CD4-positive, CD25-positive, alpha-beta regulatory T cell (primary cell): ENCODE data around the gene CYTH2. TPM values are rescaled to one million over a fixed set of nuclear protein-coding genes. Genes with fewer than 3 reads are reported as not detected.

Source experiments
- ATAC-seq, 2 donors: fragments of 150-1000 bp; cut with Tn5 transposase; one replicate each; pipeline ENCODE4 v1.10.0; 2021; ENCODE audit warnings: low read depth in 2 of 2, moderate number of reproducible peaks in 2 of 2, moderate library complexity in 1 of 2
- DNase-seq, 3 donors: peaks; one replicate each; pipeline versions ENCODE4 v3.0.0 to v3.0.0-alpha.2; 2012 to 2022; ENCODE audit warnings: mixed read lengths in 1 of 3
- H3K27ac ChIP-seq: one replicate; pipeline ENCODE4 v1.7.0; 2013; ENCODE audit warnings: mild to moderate bottlenecking, low read length; ENCODE audit not compliant: insufficient read depth, poor library complexity, severe bottlenecking
- H3K27me3 ChIP-seq: one replicate; pipeline ENCODE4 v1.7.0; 2013; ENCODE audit warnings: low read length; ENCODE audit not compliant: control insufficient read depth, insufficient read depth
- H3K36me3 ChIP-seq: one replicate; pipeline ENCODE4 v1.7.0; 2013; ENCODE audit warnings: mild to moderate bottlenecking, low read length, moderate library complexity; ENCODE audit not compliant: control insufficient read depth, insufficient read depth
- H3K4me1 ChIP-seq: 2 replicates; pipeline ENCODE4 v1.7.0; 2013; ENCODE audit warnings: mild to moderate bottlenecking, low read length; ENCODE audit not compliant: insufficient read depth, control insufficient read depth, poor library complexity, severe bottlenecking
- H3K4me3 ChIP-seq: one replicate; pipeline ENCODE4 v1.7.0; 2013; ENCODE audit warnings: low read depth, mild to moderate bottlenecking, low read length, moderate library complexity
- H3K9me3 ChIP-seq, 2 experiments: 1 replicate in 1 of 2; 2 replicates in 1 of 2; pipeline ENCODE4 v1.7.0; 2013; ENCODE audit warnings: low read length in 2 of 2, mild to moderate bottlenecking in 1 of 2, moderate library complexity in 1 of 2; ENCODE audit not compliant: control insufficient read depth in 2 of 2
- H3K27ac Mint-ChIP-seq, 3 donors: one replicate each; pipeline ENCODE4 v1.8.0; 2020 to 2022; ENCODE audit warnings: mild to moderate bottlenecking in 3 of 3, mixed read lengths in 3 of 3, moderate library complexity in 2 of 3
- H3K27me3 Mint-ChIP-seq: one replicate; pipeline ENCODE4 v1.8.0; 2022; ENCODE audit warnings: mild to moderate bottlenecking, mixed read lengths
- H3K36me3 Mint-ChIP-seq: one replicate; pipeline ENCODE4 v1.8.0; 2020; ENCODE audit warnings: mixed read lengths
- H3K4me1 Mint-ChIP-seq, 4 donors: one replicate each; pipeline ENCODE4 v1.8.0; 2020 to 2022; ENCODE audit warnings: mixed read lengths in 4 of 4, mild to moderate bottlenecking in 1 of 4
- H3K4me3 Mint-ChIP-seq, 4 donors: one replicate each; pipeline ENCODE4 v1.8.0; 2020 to 2022; ENCODE audit warnings: mild to moderate bottlenecking in 4 of 4, mixed read lengths in 4 of 4, moderate library complexity in 3 of 4
- H3K9me3 Mint-ChIP-seq, 7 donors: one replicate each; pipeline ENCODE4 v1.8.0; 2020 to 2022; ENCODE audit warnings: mixed read lengths in 7 of 7, mild to moderate bottlenecking in 3 of 7, moderate library complexity in 2 of 7
- polyA plus RNA-seq, 4 donors: library from polyadenylated mRNA; unstranded; fragments of 300-500 nt; fragmentation: Illumina TruSeq; gene quantifications; one replicate each; pipeline ENCODE4 v1.2.3, GENCODE V29; 2021
- total RNA-seq: library from RNA; stranded (reverse); gene quantifications from one replicate; pipeline ENCODE4 v1.2.3, GENCODE V29; 2022

Gene CYTH2, protein sequence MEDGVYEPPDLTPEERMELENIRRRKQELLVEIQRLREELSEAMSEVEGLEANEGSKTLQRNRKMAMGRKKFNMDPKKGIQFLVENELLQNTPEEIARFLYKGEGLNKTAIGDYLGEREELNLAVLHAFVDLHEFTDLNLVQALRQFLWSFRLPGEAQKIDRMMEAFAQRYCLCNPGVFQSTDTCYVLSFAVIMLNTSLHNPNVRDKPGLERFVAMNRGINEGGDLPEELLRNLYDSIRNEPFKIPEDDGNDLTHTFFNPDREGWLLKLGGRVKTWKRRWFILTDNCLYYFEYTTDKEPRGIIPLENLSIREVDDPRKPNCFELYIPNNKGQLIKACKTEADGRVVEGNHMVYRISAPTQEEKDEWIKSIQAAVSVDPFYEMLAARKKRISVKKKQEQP
- 46.7 TPM for total RNA-seq
- 10 to 100 TPM; 24.2 to 35.0 (median 30.2) TPM for polyA plus RNA-seq

DNA sequence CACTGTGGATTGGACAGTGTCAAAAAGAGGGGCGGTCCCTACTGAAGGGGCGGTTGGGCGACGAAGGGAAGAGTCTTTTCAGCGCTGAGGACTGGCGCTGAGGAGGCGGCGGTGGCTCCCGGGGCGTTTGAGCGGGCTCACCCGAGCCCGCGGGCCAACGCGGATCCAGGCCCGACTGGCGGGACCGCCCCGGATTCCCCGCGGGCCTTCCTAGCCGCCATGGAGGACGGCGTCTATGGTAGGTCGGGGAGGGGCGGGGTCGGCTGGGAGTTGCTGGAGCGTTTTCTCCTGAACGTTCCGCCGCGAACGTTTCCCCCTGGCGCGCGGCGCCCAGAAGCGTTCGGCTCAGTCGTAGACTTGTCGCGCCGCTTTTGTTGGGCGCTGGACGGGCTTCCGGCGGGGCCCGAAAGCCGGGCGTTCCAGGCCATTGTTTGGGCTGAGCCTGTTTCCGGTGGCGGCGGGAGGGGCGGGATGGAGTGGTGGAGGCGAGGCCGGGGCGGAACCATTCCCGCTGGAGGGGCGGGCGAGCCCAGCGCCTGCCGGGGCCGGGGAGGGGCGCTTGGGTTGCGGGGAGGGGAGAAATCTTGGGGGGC is at the start of gene CYTH2:
TSS of gene CYTH2 (plus strand) at position 81 of the 593 bp plus-strand sequence. CDS start at position 220, 139 bp downstream.
- Mint-ChIP-seq H3K4me3 (peak within 1 kb of the TSS; percentile 88 to 94 (median 92)), H3K27ac (peak within 1 kb of the TSS; percentile 90 to 99 (median 92)), H3K36me3 (peaks cover 13% of the 10 kb centered on the region), H3K27me3 (peaks cover 5% of the 10 kb centered on the region), H3K4me1 (peaks cover 0 to 39% (median 11%) of the 10 kb centered on the region in 4 donors), H3K9me3 (no peaks in the 10 kb centered on the region)
- H3K36me3 ChIP-seq: peaks cover 39% of the 10 kb centered on the region
- peaks cover 19% of the 10 kb centered on the region for H3K4me1 ChIP-seq
- no peaks in the 10 kb centered on the region for H3K27me3 ChIP-seq
- no peaks in the 10 kb centered on the region for H3K9me3 ChIP-seq
- DNase-seq (peak in 2 of 3 donors; percentile 69 to 79), ATAC-seq (peak; percentile 1 to 4)
- H3K4me3 ChIP-seq: peak within 1 kb of the TSS; percentile 72
- peak within 1 kb of the TSS; percentile 82 for H3K27ac ChIP-seq

DNA sequence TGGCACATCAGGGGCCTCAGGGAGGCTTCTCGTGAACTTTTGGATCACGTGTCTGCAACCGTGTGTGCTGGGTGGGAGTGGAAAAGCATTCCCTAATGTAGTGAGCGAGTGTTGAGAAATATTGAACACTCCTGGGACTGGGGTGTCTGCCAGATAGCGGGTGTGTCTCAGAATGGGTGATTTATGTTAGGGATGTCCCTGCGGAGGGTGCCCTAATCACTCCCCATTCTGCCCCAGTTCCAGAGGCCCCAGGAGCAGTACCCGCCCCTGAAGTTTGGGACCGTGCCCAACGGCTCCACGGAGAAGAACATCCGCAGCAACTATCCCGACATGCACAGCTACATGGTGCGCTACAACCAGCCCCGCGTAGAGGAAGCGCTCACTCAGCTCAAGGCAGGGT is 47.6 kb upstream of the CYTH2 start:
- DNase-seq (no peak), ATAC-seq (no peak)
- H3K27ac ChIP-seq: no peak overlapping the region
- Mint-ChIP-seq H3K4me1 (peaks cover 5 to 15% (median 10%) of the 10 kb centered on the region in 4 donors), H3K4me3 (no peak overlapping the region), H3K36me3 (no peaks in the 10 kb centered on the region), H3K27ac (no peak overlapping the region), H3K27me3 (peaks cover 24% of the 10 kb centered on the region), H3K9me3 (peaks cover 0 to 1% (median 0%) of the 10 kb centered on the region in 7 donors)
- no peaks in the 10 kb centered on the region for H3K36me3 ChIP-seq
- H3K27me3 ChIP-seq: no peaks in the 10 kb centered on the region
- H3K9me3 ChIP-seq: no peaks in the 10 kb centered on the region
- H3K4me1 ChIP-seq: peaks cover 3% of the 10 kb centered on the region
- no peak overlapping the region for H3K4me3 ChIP-seq

DNA sequence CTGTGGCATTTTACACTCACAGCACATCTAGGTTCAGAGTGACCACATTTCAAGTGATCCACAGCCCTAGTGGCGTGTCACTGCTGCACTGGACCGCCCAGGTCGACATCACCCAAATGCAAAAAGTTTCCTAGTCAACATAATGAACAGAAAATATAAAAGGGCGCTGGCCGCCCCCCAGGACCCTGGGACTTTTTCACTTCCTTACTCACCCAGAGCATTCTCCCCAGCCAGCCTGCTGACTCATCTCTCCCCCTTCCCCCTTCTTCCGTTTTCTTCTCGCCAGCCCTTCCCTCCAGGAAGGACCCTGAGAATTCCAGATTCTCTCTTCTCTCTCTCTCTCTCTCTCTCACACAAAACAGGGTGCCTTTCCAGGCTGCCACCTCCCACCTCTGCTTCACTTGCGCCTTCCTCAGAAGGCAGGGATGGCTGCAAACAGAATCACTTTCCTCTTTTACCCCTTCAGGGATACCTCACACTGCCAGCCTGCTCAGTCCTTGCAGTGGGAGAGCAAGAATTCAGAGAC is 44.4 kb upstream of the CYTH2 start:
- no peak for DNase-seq
- H3K4me3 Mint-ChIP-seq: no peak overlapping the region
- H3K9me3 ChIP-seq: no peaks in the 10 kb centered on the region
- no peak overlapping the region for H3K27ac Mint-ChIP-seq
- no peaks in the 10 kb centered on the region for H3K9me3 Mint-ChIP-seq
- H3K36me3 Mint-ChIP-seq: no peaks in the 10 kb centered on the region
- H3K4me3 ChIP-seq: no peak overlapping the region
- H3K4me1 Mint-ChIP-seq: peaks cover 0 to 5% (median 2%) of the 10 kb centered on the region in 4 donors
- no peaks in the 10 kb centered on the region for H3K27me3 ChIP-seq
- H3K4me1 ChIP-seq: peaks cover 3% of the 10 kb centered on the region
- H3K36me3 ChIP-seq: no peaks in the 10 kb centered on the region
- peaks cover 19% of the 10 kb centered on the region for H3K27me3 Mint-ChIP-seq
- ATAC-seq: no peak
- no peak overlapping the region for H3K27ac ChIP-seq

DNA sequence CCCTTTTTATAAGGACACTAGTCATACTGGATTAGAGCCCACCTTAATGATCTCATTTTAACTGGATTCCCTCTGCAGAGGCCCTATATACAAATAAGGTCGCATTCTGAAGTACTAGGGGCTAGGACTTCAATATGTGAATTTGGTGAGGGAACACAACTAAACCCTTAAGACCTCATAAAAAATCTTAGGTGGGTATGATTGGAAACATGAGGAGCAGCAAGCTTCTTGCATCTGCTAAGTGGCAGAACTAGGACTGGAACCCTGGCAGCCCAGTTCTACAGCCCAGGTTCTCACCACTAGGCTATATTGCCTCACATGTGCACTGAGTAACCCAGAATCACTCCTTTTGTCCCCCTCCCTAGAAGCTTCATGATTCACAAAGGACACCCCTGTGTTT is 40.5 kb upstream of the CYTH2 start:
- no peaks in the 10 kb centered on the region for H3K36me3 Mint-ChIP-seq
- Histone ChIP-seq H3K4me3 (no peak overlapping the region), H3K27ac (no peak overlapping the region), H3K9me3 (no peaks in the 10 kb centered on the region), H3K36me3 (no peaks in the 10 kb centered on the region), H3K4me1 (peaks cover 3% of the 10 kb centered on the region), H3K27me3 (no peaks in the 10 kb centered on the region)
- no peak overlapping the region for H3K4me3 Mint-ChIP-seq
- ATAC-seq: no peak
- no peak for DNase-seq
- H3K4me1 Mint-ChIP-seq: peaks cover 0 to 5% (median 2%) of the 10 kb centered on the region in 4 donors
- peaks cover 0 to 2% (median 0%) of the 10 kb centered on the region in 7 donors for H3K9me3 Mint-ChIP-seq
- H3K27me3 Mint-ChIP-seq: peaks cover 13% of the 10 kb centered on the region
- no peak overlapping the region for H3K27ac Mint-ChIP-seq

DNA sequence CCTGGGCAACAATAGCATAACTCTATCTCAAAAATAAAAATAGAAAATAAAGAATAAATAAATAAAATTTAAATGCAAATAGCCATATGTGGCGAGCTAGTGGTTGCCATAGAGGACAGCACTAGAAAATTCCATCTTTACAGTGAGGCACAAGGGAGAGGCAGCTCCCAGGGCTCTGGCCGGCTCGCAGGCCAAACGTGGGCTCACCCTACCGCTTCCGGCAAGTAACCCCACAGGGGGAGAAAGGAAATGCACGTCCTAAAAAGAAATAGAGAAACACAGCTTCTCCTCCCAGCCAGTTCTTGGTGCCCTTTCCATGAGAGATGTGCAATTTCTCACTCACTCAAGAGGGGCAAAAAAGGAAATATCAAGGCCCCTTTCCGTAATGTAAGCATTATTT is 35.8 kb upstream of the CYTH2 start:
- H3K9me3 ChIP-seq: no peaks in the 10 kb centered on the region
- Mint-ChIP-seq H3K27me3 (peaks cover 24% of the 10 kb centered on the region), H3K27ac (no peak overlapping the region), H3K4me1 (no peaks in the 10 kb centered on the region), H3K9me3 (peaks cover 0 to 4% (median 0%) of the 10 kb centered on the region in 7 donors), H3K36me3 (no peaks in the 10 kb centered on the region), H3K4me3 (no peak overlapping the region)
- H3K27ac ChIP-seq: no peak overlapping the region
- no peak overlapping the region for H3K4me3 ChIP-seq
- ATAC-seq: no peak
- peaks cover 2% of the 10 kb centered on the region for H3K27me3 ChIP-seq
- no peak for DNase-seq
- H3K36me3 ChIP-seq: no peaks in the 10 kb centered on the region
- H3K4me1 ChIP-seq: no peaks in the 10 kb centered on the region

DNA sequence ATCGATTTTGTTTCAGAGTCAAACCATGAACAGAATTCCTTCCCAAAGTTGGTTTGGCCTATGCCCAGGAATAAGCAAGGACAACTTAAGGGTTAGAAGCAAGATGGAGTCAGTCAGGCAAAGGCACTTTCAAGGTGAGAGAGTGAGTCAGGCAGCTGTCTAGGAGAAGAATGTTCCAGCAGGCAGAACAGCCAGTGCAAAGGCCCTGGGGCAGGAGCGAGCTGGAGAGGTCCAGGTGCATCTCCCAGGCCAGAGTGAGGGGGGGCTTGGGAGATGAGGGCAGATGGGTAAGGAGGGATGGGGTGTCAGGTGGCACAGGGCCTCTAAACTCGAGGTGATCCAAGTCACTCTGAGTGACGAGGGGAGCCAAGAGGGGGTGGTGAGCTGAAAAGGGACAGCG is 32.6 kb upstream of the CYTH2 start:
- peaks cover 5% of the 10 kb centered on the region for H3K27me3 ChIP-seq
- no peak overlapping the region for H3K4me3 ChIP-seq
- no peaks in the 10 kb centered on the region for H3K36me3 ChIP-seq
- H3K9me3 ChIP-seq: no peaks in the 10 kb centered on the region
- H3K27ac ChIP-seq: no peak overlapping the region
- H3K4me1 Mint-ChIP-seq: peaks cover 0 to 3% (median 0%) of the 10 kb centered on the region in 4 donors
- H3K27me3 Mint-ChIP-seq: peaks cover 39% of the 10 kb centered on the region
- no peaks in the 10 kb centered on the region for H3K36me3 Mint-ChIP-seq
- DNase-seq (no peak), ATAC-seq (no peak)
- peaks cover 0 to 3% (median 0%) of the 10 kb centered on the region in 7 donors for H3K9me3 Mint-ChIP-seq
- H3K4me1 ChIP-seq: no peaks in the 10 kb centered on the region
- H3K27ac Mint-ChIP-seq: peak overlapping the region in 1 of 3 donors; percentile 61
- H3K4me3 Mint-ChIP-seq: no peak overlapping the region

DNA sequence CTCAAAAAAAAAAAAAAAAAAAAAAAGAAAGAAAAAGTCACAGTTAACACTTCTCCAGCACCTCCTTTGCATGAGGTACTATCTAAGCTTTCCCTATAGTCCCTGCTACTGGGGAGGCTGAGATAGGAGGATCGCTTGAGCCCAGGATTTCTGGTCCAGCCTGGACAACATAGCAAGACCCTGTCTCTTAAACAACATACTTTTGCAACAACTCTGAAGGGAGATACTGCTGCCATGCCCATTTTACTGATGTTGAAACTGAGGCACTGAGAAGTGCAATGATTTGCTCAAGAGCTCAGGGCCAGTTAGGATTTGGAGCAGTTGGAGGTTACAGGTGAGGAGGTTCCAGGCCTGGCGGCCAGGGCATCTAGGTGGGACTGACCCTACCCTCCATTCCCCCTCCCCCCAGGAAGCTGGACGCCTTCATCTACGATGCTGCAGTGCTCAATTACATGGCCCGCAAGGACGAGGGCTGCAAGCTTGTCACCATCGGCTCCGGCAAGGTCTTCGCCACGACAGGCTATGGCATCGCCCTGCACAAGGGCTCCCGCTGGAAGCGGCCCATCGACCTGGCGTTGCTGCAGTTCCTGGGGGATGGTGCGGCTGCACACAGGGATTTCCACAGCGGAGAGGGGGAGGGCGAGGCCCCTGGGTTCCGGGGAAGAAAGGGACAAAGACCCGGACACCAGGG is 27.7 kb upstream of the CYTH2 start:
- no peak overlapping the region for H3K27ac ChIP-seq
- H3K36me3 ChIP-seq: no peaks in the 10 kb centered on the region
- H3K4me1 ChIP-seq: peaks cover 25% of the 10 kb centered on the region
- H3K27ac Mint-ChIP-seq: no peak overlapping the region
- peaks cover 54% of the 10 kb centered on the region for H3K27me3 Mint-ChIP-seq
- peaks cover 0 to 34% (median 15%) of the 10 kb centered on the region in 4 donors for H3K4me1 Mint-ChIP-seq
- no peaks in the 10 kb centered on the region for H3K9me3 Mint-ChIP-seq
- DNase-seq (no peak), ATAC-seq (no peak)
- peaks cover 9% of the 10 kb centered on the region for H3K27me3 ChIP-seq
- H3K36me3 Mint-ChIP-seq: no peaks in the 10 kb centered on the region
- H3K9me3 ChIP-seq: no peaks in the 10 kb centered on the region
- peak overlapping the region in 3 of 4 donors; percentile 58 to 82 (median 67) for H3K4me3 Mint-ChIP-seq
- no peak overlapping the region for H3K4me3 ChIP-seq
